IMR-90 (cell line): ENCODE measurements around the gene DDR1.

Source experiments
- NFE2L2 ChIP-seq: fragments of 150-350 bp; IDR thresholded peaks from 2 replicates; pipeline ENCODE4 v1.6.1; 2016; ENCODE audit warnings: low read depth, mild to moderate bottlenecking, low read length
- POLR2A ChIP-seq: IDR thresholded peaks from 2 replicates; pipeline ENCODE4 v1.6.1; 2012; ENCODE audit warnings: mild to moderate bottlenecking, low read depth, low read length
- RCOR1 ChIP-seq: IDR thresholded peaks from 2 replicates; pipeline ENCODE4 v1.6.1; 2012; ENCODE audit warnings: mild to moderate bottlenecking, low read length, improper control_type of control experiment; ENCODE audit not compliant: insufficient replicate concordance
- TF ChIP-seq, protein P1 (sequence below): conservative IDR thresholded peaks from 2 replicates; pipeline ENCODE4 v1.5.1; 2012; ENCODE audit warnings: mild to moderate bottlenecking, low read depth, low read length, improper control_type of control experiment

DNA sequence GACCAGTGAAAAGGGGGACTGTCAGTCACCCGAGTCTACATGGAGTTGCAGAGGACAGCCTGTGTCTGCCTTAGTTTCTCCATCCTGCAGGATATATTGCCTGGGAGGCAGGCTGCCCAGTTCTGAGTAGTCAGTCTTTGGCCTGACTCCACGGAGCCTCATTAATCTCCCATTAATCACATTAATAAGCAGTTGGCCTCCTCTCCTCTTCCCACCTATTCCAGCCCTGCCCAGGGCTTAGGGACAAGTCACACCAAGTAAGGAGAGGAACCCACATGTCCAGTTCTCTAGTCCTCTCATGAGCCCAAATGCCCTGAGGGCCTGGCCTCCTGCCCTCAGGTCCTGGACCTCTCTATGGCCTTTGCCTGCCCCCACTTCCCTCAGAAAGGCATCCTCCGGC lies 55.2 kb downstream of the DDR1 start:
- TF ChIP-seq NFE2L2: no peak
- TF ChIP-seq, protein P1, sequence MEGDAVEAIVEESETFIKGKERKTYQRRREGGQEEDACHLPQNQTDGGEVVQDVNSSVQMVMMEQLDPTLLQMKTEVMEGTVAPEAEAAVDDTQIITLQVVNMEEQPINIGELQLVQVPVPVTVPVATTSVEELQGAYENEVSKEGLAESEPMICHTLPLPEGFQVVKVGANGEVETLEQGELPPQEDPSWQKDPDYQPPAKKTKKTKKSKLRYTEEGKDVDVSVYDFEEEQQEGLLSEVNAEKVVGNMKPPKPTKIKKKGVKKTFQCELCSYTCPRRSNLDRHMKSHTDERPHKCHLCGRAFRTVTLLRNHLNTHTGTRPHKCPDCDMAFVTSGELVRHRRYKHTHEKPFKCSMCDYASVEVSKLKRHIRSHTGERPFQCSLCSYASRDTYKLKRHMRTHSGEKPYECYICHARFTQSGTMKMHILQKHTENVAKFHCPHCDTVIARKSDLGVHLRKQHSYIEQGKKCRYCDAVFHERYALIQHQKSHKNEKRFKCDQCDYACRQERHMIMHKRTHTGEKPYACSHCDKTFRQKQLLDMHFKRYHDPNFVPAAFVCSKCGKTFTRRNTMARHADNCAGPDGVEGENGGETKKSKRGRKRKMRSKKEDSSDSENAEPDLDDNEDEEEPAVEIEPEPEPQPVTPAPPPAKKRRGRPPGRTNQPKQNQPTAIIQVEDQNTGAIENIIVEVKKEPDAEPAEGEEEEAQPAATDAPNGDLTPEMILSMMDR: no peak
- no peak for TF ChIP-seq POLR2A
- no peak for TF ChIP-seq RCOR1
